HepG2 (cell line): ENCODE data around the gene ABI2. TPM values are rescaled to one million over a fixed set of nuclear protein-coding genes. Genes with fewer than 3 reads are reported as not detected.

Experiments
- EED ChIP-seq: sonication (generic); formaldehyde crosslinking; IDR thresholded peaks from 2 replicates; pipeline ENCODE4 v1.5.0; 2020; ENCODE audit warnings: mild to moderate bottlenecking, missing genetic modification reagents
- FLYWCH1 ChIP-seq: sonication (generic); formaldehyde crosslinking; IDR thresholded peaks from 2 replicates; pipeline ENCODE4 v1.8.1; 2023; ENCODE audit warnings: mild to moderate bottlenecking, missing genetic modification reagents
- IRF2 ChIP-seq: IDR thresholded peaks from 2 replicates; pipeline ENCODE4 v1.6.1; 2018; ENCODE audit warnings: missing genetic modification reagents, missing compliant biosample characterization
- KLF9 ChIP-seq: IDR thresholded peaks from 2 replicates; pipeline ENCODE4 v1.6.1; 2016; ENCODE audit warnings: low read depth
- PLSCR1 ChIP-seq: sonication (generic); formaldehyde crosslinking; IDR thresholded peaks from 2 replicates; pipeline ENCODE4 v1.5.0; 2020; ENCODE audit warnings: missing genetic modification reagents, mild to moderate bottlenecking, borderline replicate concordance
- PRPF4 ChIP-seq: fragments of 200-400 bp; formaldehyde crosslinking; IDR thresholded peaks from 2 replicates; pipeline ENCODE4 v1.6.1; 2016; ENCODE audit warnings: low read length, low read depth; ENCODE audit not compliant: poor library complexity, severe bottlenecking
- SNAPC2 ChIP-seq: sonication (generic); formaldehyde crosslinking; IDR thresholded peaks from 2 replicates; pipeline ENCODE4 v1.8.1; 2022; ENCODE audit warnings: mild to moderate bottlenecking, missing genetic modification reagents
- SOX5 ChIP-seq: IDR thresholded peaks from 2 replicates; pipeline ENCODE4 v1.6.1; 2016; ENCODE audit warnings: borderline replicate concordance
- STAG1 ChIP-seq: sonication (generic); formaldehyde crosslinking; IDR thresholded peaks from 2 replicates; pipeline ENCODE4 v1.4.0; 2020; ENCODE audit warnings: missing genetic modification reagents
- TFDP2 ChIP-seq: sonication (generic); formaldehyde crosslinking; IDR thresholded peaks from 2 replicates; pipeline ENCODE4 v1.4.0; 2020; ENCODE audit warnings: missing genetic modification reagents
- ZNF225 ChIP-seq: sonication (generic); formaldehyde crosslinking; IDR thresholded peaks from 2 replicates; pipeline ENCODE4 v1.4.0; 2020; ENCODE audit warnings: mild to moderate bottlenecking, missing genetic modification reagents
- ZNF281 ChIP-seq: sonication (generic); formaldehyde crosslinking; IDR thresholded peaks from 2 replicates; pipeline ENCODE4 v1.4.0; 2020; ENCODE audit warnings: missing genetic modification reagents, borderline replicate concordance
- ZNF503 ChIP-seq: sonication (generic); formaldehyde crosslinking; IDR thresholded peaks from 2 replicates; pipeline ENCODE4 v1.4.0; 2020; ENCODE audit warnings: missing genetic modification reagents
- ZNF512 ChIP-seq: sonication (generic); formaldehyde crosslinking; IDR thresholded peaks from 2 replicates; pipeline ENCODE4 v1.4.0; 2020; ENCODE audit warnings: mild to moderate bottlenecking, missing genetic modification reagents
- ZNF580 ChIP-seq: IDR thresholded peaks from 2 replicates; pipeline ENCODE4 v1.6.1; 2016; ENCODE audit warnings: low read depth, borderline replicate concordance
- polyA plus RNA-seq, 8 experiments: library from polyadenylated mRNA; depleted of rRNA in 3 of 8; stranded (reverse) in 7 of 8; unstranded in 1 of 8; fragments of >200 nt; fragmentation: Illumina TruSeq in 4 of 8; extraction: Trizol in 4 of 8; gene quantifications; 2 replicates each; pipeline versions ENCODE4 v1.2.1 to v1.2.3, GENCODE V29; 2011 to 2016; ENCODE audit warnings: low read depth in 4 of 8, missing spikeins in 1 of 8, mixed read lengths in 1 of 8; ENCODE audit not compliant: insufficient read depth in 1 of 8
- total RNA-seq, 5 experiments: library from RNA; depleted of rRNA; stranded (reverse); fragments of >200 nt; fragmentation: Illumina TruSeq; extraction: Trizol; gene quantifications; 2 replicates each; pipeline ENCODE4 v1.2.3, GENCODE V29; 2016; ENCODE audit warnings: low read depth in 1 of 5

The ABI2 gene
- total and polyA plus RNA-seq, 2 of the 13 experiments (the other 11 are each of a cell fraction or from before 2014, with no cell fraction given) = 28.4 to 32.4 TPM

GRCh38 chr2:203327901-203328759 lies at the start of gene ABI2 (continued):
- TF ChIP-seq ZNF281 (CRISPR knock-in tag) (peak; percentile 99), SOX5 (CRISPR knock-in tag) (no peak), KLF9 (no peak), TFDP2 (CRISPR knock-in tag) (peak; percentile 93), ZNF225 (CRISPR knock-in tag) (no peak), PRPF4 (peak; percentile 23), PLSCR1 (CRISPR knock-in tag) (no peak), ZNF503 (CRISPR knock-in tag) (peak; percentile 71; the same call in 1 of the 2 replicates), FLYWCH1 (CRISPR knock-in tag) (0 out of 2 replicates have a peak, but pooled peaks have one; percentile 70), IRF2 (CRISPR knock-in tag) (0 out of 2 replicates have a peak, but pooled peaks have one; percentile 59), ZNF580 (CRISPR knock-in tag) (peak; percentile 83), STAG1 (CRISPR knock-in tag) (no peak), ZNF512 (CRISPR knock-in tag) (peak; percentile 69; the same call in 1 of the 2 replicates), EED (CRISPR knock-in tag) (no peak), SNAPC2 (CRISPR knock-in tag) (peak; percentile 18; the same call in 1 of the 2 replicates)
